ENCODE results near the gene CSNK2B.

DNA sequence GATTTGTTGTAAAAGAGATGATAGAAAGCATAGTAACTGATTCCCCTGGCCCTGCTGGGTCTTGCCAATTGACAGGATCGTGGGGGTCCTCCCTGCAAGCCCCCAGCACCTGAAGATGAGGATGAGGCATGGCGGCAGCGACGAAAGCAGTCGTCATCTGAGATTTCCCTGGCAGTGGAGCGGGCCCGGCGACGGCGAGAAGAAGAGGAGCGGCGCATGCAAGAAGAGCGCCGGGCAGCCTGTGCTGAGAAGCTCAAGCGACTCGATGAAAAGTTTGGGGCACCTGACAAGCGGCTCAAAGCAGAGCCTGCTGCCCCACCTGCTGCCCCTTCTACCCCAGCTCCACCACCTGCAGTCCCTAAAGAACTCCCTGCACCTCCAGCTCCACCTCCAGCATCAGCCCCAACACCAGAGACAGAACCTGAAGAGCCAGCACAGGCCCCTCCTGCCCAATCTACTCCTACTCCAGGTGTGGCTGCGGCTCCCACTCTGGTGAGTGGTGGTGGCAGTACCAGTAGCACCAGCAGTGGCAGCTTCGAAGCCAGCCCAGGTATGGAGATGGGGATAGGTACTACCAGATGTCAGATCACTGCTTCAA is 38.1 kb upstream of the CSNK2B start:
- TF ChIP-seq, protein P1, sequence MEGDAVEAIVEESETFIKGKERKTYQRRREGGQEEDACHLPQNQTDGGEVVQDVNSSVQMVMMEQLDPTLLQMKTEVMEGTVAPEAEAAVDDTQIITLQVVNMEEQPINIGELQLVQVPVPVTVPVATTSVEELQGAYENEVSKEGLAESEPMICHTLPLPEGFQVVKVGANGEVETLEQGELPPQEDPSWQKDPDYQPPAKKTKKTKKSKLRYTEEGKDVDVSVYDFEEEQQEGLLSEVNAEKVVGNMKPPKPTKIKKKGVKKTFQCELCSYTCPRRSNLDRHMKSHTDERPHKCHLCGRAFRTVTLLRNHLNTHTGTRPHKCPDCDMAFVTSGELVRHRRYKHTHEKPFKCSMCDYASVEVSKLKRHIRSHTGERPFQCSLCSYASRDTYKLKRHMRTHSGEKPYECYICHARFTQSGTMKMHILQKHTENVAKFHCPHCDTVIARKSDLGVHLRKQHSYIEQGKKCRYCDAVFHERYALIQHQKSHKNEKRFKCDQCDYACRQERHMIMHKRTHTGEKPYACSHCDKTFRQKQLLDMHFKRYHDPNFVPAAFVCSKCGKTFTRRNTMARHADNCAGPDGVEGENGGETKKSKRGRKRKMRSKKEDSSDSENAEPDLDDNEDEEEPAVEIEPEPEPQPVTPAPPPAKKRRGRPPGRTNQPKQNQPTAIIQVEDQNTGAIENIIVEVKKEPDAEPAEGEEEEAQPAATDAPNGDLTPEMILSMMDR (optimal IDR thresholded peaks at IDR 0.05 in 1 of 3, IDR thresholded peaks at IDR 0.05 in 1 of 3, conservative IDR thresholded peaks at IDR 0.05 in 1 of 3; ENCODE audit: extremely low read depth in 1 of 3, insufficient read depth in 2 of 3, low read length in 3 of 3): no peak
- no peak for TF ChIP-seq EZH2 (IDR thresholded peaks at IDR 0.05; ENCODE audit: low read length)

All from keratinocyte (primary cell).